Activated CD4-positive, alpha-beta memory T cell treated with anti-CD3 and anti-CD28 coated beads, Interleukin-2, amount 10 ng/mL, durations not matched to agents 7 days and 5 days (primary cell): ENCODE data around the gene RAB3C. TPM values are rescaled to one million over a fixed set of nuclear protein-coding genes. Genes with fewer than 3 reads are reported as not detected.

Experiments
- CTCF ChIA-PET: fragments of 350-600 bp; sonication (Branson Sonifier 250); formaldehyde crosslinking; loops from one replicate; lab custom pipeline; 2021; ENCODE audit warnings: antibody characterized with exemption, inconsistent platforms; lab: Charles Lee
- POLR2A ChIA-PET: fragments of 350-600 bp; sonication (Branson Sonifier 250); formaldehyde crosslinking; loops from one replicate; lab custom pipeline; 2021; ENCODE audit warnings: antibody characterized with exemption; lab: Charles Lee
- DNase-seq: peaks from one replicate; pipeline ENCODE4 v3.0.0-alpha.2; 2020
- H3K27ac Mint-ChIP-seq: one replicate; pipeline ENCODE4 v1.8.0; 2021; ENCODE audit warnings: mild to moderate bottlenecking, mixed read lengths
- H3K27me3 Mint-ChIP-seq: one replicate; pipeline ENCODE4 v1.8.0; 2021; ENCODE audit warnings: mixed read lengths
- H3K36me3 Mint-ChIP-seq: one replicate; pipeline ENCODE4 v1.8.0; 2021; ENCODE audit warnings: low read depth, mixed read lengths
- H3K4me1 Mint-ChIP-seq: one replicate; pipeline ENCODE4 v1.8.0; 2021; ENCODE audit warnings: mixed read lengths
- H3K4me3 Mint-ChIP-seq: one replicate; pipeline ENCODE4 v1.8.0; 2021; ENCODE audit warnings: mild to moderate bottlenecking, mixed read lengths
- H3K9me3 Mint-ChIP-seq: one replicate; pipeline ENCODE4 v1.8.0; 2021; ENCODE audit warnings: mixed read lengths
- total RNA-seq, 2 experiments: library from RNA; stranded (reverse); gene quantifications; one replicate each; pipeline ENCODE4 v1.2.3, GENCODE V29; 2021

Gene RAB3C
- total RNA-seq, 2 experiments from 2014 or later: not detected

GRCh38 chr5:58849921-58850667 is 267.2 kb downstream of the RAB3C start:
- POLR2A ChIA-PET: no interaction called here
- CTCF ChIA-PET: interaction anchor here (0.7 to 1.3 kb wide), 7 partner anchors 18 to 1555 kb away, joined by 3 to 4 read pairs (median 3); no protein-coding TSS in a partner anchor

GRCh38 chr5:58851153-58851552 is 268.3 kb downstream of the RAB3C start:
- Mint-ChIP-seq H3K9me3 (no peaks in the 10 kb centered on the region), H3K36me3 (no peaks in the 10 kb centered on the region), H3K4me3 (no peak overlapping the region), H3K4me1 (no peaks in the 10 kb centered on the region), H3K27me3 (peaks cover 14% of the 10 kb centered on the region), H3K27ac (no peak overlapping the region)
- POLR2A ChIA-PET: no interaction called here
- CTCF ChIA-PET: no interaction called here
- DNase-seq: no peak

More at GRCh38 chr5:58849921-58850667, 267.2 kb downstream of the RAB3C start:
- H3K4me3 Mint-ChIP-seq: no peak overlapping the region
- H3K27ac Mint-ChIP-seq: no peak overlapping the region
- no peaks in the 10 kb centered on the region for H3K36me3 Mint-ChIP-seq
- no peaks in the 10 kb centered on the region for H3K4me1 Mint-ChIP-seq
- peaks cover 11% of the 10 kb centered on the region for H3K27me3 Mint-ChIP-seq
- DNase-seq: no peak
- H3K9me3 Mint-ChIP-seq: no peaks in the 10 kb centered on the region

DNA sequence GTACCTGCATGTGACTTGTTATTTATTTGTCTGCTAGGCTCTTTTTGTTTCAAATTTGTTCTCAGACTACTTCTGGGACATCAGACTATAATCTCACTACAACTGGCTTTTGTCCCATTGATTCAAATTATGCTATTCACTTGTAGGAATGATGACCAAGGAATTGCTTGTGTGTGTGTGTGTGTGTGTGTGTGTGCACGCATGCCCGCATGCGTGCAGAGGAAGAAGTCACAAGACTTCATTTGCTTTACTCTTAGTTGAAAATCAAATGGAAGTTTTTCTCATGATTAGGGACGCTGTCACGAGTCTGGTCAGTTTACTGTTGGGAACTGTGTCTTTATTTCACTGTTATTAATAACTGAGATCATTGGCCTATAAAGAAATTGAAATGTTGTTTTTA is 268.7 kb downstream of the RAB3C start:
- DNase-seq: no peak
- ChIA-PET POLR2A (no interaction called here), CTCF (no interaction called here)
- Mint-ChIP-seq H3K9me3 (no peaks in the 10 kb centered on the region), H3K36me3 (no peaks in the 10 kb centered on the region), H3K4me1 (peaks cover 3% of the 10 kb centered on the region), H3K27me3 (peaks cover 17% of the 10 kb centered on the region), H3K27ac (no peak overlapping the region), H3K4me3 (no peak overlapping the region)

DNA sequence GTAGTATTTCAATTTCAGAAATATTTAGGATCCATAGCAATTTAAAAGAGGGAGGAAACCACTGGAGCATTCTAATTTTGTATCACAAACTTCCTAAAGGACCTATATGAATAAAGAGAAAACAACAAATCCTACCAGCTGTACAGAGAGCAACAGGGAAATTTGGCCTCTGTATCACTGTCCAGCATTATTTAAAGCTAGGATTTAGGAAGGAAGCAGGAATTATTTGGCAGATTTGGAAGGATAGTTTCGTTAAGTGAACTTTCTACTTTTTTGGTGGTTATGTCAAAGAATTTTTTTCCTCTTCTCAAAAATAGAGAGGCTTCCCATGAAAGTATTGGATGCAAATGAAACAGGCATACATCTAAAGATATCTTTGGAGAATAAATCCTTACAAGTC is 269.7 kb downstream of the RAB3C start:
- no peak overlapping the region for H3K27ac Mint-ChIP-seq
- H3K4me3 Mint-ChIP-seq: no peak overlapping the region
- H3K4me1 Mint-ChIP-seq: peaks cover 3% of the 10 kb centered on the region
- no peaks in the 10 kb centered on the region for H3K9me3 Mint-ChIP-seq
- H3K36me3 Mint-ChIP-seq: no peaks in the 10 kb centered on the region
- peaks cover 17% of the 10 kb centered on the region for H3K27me3 Mint-ChIP-seq
- no peak for DNase-seq
- ChIA-PET CTCF (no interaction called here), POLR2A (no interaction called here)

DNA sequence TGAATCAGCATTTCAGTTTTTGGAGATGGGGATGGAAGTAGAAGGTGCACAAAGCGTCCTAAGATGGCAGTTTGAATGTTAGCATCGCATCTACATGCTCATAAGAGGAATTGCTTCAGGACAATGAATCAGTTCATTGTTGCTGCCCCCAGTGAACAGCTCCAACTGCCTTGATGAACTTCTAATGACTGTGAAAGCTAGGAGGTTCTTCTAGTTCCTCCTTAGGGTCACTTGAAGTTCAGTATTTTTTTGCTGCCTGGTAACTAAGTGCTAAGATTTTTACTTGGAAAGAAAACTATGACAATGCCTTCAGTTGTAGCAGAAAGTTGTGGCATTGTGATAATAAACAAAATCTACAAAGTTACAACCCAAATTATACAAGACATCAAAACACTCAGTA is 271.6 kb downstream of the RAB3C start:
- peaks cover 3% of the 10 kb centered on the region for H3K4me1 Mint-ChIP-seq
- DNase-seq: no peak
- no peaks in the 10 kb centered on the region for H3K9me3 Mint-ChIP-seq
- no peak overlapping the region for H3K27ac Mint-ChIP-seq
- H3K27me3 Mint-ChIP-seq: peaks cover 25% of the 10 kb centered on the region
- POLR2A ChIA-PET: no interaction called here
- H3K36me3 Mint-ChIP-seq: no peaks in the 10 kb centered on the region
- CTCF ChIA-PET: no interaction called here
- H3K4me3 Mint-ChIP-seq: no peak overlapping the region

GRCh38 chr5:58855851-58856739 is 273.2 kb downstream of the RAB3C start:
- ChIA-PET CTCF (no interaction called here), POLR2A (no interaction called here)
- H3K36me3 Mint-ChIP-seq: no peaks in the 10 kb centered on the region
- H3K4me1 Mint-ChIP-seq: peaks cover 3% of the 10 kb centered on the region
- no peak for DNase-seq
- no peak overlapping the region for H3K27ac Mint-ChIP-seq
- no peaks in the 10 kb centered on the region for H3K9me3 Mint-ChIP-seq
- H3K4me3 Mint-ChIP-seq: no peak overlapping the region
- peaks cover 29% of the 10 kb centered on the region for H3K27me3 Mint-ChIP-seq

GRCh38 chr5:58857609-58858008 is 274.7 kb downstream of the RAB3C start:
- CTCF ChIA-PET: interaction anchor here (2.3 kb wide), 1 partner anchor 12 kb away, joined by 7 read pairs; no protein-coding TSS in a partner anchor
- Mint-ChIP-seq H3K36me3 (no peaks in the 10 kb centered on the region), H3K9me3 (no peaks in the 10 kb centered on the region), H3K27ac (no peak overlapping the region), H3K4me3 (no peak overlapping the region), H3K4me1 (peaks cover 3% of the 10 kb centered on the region), H3K27me3 (peaks cover 21% of the 10 kb centered on the region)
- POLR2A ChIA-PET: no interaction called here
- DNase-seq: no peak

DNA sequence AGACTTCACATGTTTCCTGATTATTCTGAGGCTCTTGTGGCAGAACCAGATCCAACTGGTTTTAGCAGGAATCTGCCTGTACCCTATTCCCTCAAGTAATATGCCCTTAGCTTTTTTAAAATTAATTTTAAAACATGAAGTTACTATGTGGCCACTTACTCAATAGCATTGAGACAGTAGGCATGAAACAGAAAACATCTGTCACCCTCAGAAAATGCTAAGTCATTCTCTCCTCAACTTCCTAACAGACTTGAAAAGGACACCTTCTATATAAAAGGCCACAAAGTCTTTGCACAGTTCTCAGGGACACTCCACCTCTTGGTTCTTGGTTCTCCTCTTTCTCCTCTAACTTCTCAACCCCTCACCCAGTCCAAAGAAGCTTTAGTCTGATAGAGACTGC is 277.8 kb downstream of the RAB3C start:
- ChIA-PET CTCF (interaction anchor here (0.9 to 1.4 kb wide), 2 partner anchors 26 to 34 kb away, joined by 3 read pairs; no protein-coding TSS in a partner anchor), POLR2A (no interaction called here)
- H3K9me3 Mint-ChIP-seq: no peaks in the 10 kb centered on the region

DNA sequence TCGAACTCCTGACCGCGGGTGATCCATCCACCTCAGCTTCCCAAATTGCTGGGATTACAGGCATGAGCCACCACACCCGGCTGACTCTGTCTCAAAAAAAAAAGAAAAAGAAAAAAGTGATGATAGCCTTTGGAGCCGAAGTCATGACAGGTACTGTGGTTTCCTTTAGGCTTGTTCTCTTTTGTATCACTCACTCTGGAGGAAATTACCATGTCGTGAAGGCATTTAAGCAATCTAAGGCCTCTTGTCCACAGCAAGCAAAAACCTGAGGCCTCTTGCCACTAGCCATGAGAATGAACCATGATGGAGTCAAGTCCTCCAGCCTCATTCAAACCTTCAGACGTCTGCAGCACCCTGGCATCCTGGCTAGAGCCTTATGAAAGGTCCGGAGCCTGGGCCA is 286.1 kb downstream of the RAB3C start:
- H3K27me3 Mint-ChIP-seq: peaks cover 32% of the 10 kb centered on the region
- ChIA-PET POLR2A (no interaction called here), CTCF (interaction anchor here (0.8 to 4.3 kb wide), 4 partner anchors 11 to 24 kb away, joined by 3 to 18 read pairs (median 6); no protein-coding TSS in a partner anchor)
- DNase-seq: no peak
- no peaks in the 10 kb centered on the region for H3K4me1 Mint-ChIP-seq
- H3K27ac Mint-ChIP-seq: no peak overlapping the region
- H3K9me3 Mint-ChIP-seq: no peaks in the 10 kb centered on the region
- no peak overlapping the region for H3K4me3 Mint-ChIP-seq
- no peaks in the 10 kb centered on the region for H3K36me3 Mint-ChIP-seq

More for the DNA sequence above, 277.8 kb downstream of the RAB3C start:
- Mint-ChIP-seq H3K27ac (no peak overlapping the region), H3K4me3 (no peak overlapping the region), H3K36me3 (no peaks in the 10 kb centered on the region), H3K27me3 (peaks cover 29% of the 10 kb centered on the region), H3K4me1 (peaks cover 3% of the 10 kb centered on the region)
- no peak for DNase-seq

DNA sequence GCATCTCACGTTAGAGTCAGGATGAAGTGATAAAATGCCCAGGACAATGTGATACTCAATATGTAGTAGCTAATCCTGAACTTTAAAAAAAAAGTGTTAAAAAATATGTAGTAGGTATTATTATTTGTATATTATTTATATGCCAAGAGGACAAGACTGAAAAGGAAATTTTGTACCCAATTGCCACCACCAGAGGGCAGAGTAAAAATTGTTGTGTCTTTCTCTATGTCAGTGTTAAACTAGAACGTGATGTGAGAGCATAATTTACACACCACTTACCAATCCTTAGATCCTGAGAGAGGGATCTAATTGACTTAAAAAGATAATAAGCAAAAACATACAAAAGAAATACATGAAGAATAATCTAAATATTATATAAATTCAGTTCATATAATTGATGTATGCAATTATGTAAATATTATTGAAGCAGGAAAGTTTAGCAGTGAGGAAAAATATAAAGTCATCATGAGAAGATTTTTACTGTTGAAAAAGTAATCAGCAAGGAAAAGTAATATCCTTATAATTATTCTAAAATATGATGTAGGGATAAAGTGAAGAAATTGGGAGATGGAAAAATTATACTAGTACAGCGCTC is 288.9 kb downstream of the RAB3C start:
- Mint-ChIP-seq H3K27me3 (peaks cover 33% of the 10 kb centered on the region), H3K4me3 (no peak overlapping the region), H3K4me1 (no peaks in the 10 kb centered on the region), H3K9me3 (no peaks in the 10 kb centered on the region), H3K36me3 (no peaks in the 10 kb centered on the region), H3K27ac (no peak overlapping the region)
- CTCF ChIA-PET: interaction anchor here (0.8 to 4.3 kb wide), 6 partner anchors 11 to 509 kb away, joined by 3 to 18 read pairs (median 6); no protein-coding TSS in a partner anchor
- DNase-seq: no peak
- POLR2A ChIA-PET: no interaction called here

DNA sequence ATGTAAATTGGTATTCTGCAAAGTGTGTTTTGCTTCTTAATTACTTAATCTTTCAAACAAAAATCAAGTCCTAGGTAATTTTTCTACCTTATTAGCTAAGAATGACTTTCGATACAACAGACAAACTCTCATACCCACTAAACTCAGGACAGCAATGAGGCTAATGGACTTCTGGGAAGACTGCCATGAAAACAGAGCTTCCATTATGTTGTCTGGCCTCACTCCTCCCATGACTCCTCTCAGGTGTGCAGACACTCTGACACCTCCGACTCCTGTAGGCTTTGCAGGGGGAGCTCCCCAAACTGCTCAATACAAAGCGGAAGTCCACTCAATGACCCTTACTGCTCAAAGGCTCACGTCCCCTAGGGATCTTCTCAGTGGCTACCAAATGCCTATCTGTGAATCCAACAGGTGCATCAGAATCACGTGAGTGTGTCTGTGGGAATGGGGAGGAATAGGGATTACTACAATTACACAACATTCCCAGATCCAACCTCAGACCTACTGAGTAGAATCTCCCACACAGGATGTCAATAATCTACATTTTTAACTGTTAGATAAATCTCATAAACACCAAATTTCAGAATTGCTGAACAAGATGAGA is 289.9 kb downstream of the RAB3C start:
- peaks cover 36% of the 10 kb centered on the region for H3K27me3 Mint-ChIP-seq
- POLR2A ChIA-PET: no interaction called here

DNA sequence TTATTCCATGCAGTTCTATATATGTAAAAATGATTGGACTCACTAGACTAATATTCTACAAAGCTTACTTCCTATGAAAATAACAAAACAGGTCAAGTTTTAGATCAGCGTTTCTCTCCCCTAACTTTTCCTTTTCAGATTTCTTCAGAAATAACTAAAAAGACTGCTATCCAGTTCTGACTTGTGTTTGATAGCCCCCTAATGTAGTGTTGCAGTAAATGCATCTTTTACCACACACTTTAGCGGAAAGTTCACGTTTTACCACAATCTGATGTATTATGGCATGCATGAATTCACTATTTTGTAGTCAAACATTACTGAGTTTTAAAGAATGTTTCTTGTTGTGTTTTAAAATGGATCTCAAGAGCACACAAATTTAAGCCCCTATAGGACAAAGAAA is 292.7 kb downstream of the RAB3C start:
- no peaks in the 10 kb centered on the region for H3K36me3 Mint-ChIP-seq
- H3K4me3 Mint-ChIP-seq: no peak overlapping the region
- H3K27me3 Mint-ChIP-seq: peaks cover 31% of the 10 kb centered on the region
- no peak for DNase-seq
- H3K27ac Mint-ChIP-seq: no peak overlapping the region
- CTCF ChIA-PET: interaction anchor here (4.1 kb wide), 1 partner anchor 11 kb away, joined by 30 read pairs; no protein-coding TSS in a partner anchor
- POLR2A ChIA-PET: no interaction called here
- H3K9me3 Mint-ChIP-seq: no peaks in the 10 kb centered on the region
- no peaks in the 10 kb centered on the region for H3K4me1 Mint-ChIP-seq

More for the DNA sequence above, 289.9 kb downstream of the RAB3C start:
- Mint-ChIP-seq H3K9me3 (no peaks in the 10 kb centered on the region), H3K27ac (no peak overlapping the region), H3K4me1 (no peaks in the 10 kb centered on the region), H3K36me3 (no peaks in the 10 kb centered on the region), H3K4me3 (no peak overlapping the region)
- CTCF ChIA-PET: interaction anchor here (0.6 to 4.3 kb wide), 5 partner anchors 14 to 916 kb away, joined by 3 to 18 read pairs (median 3); no protein-coding TSS in a partner anchor
- DNase-seq: no peak
